ENCODE data around the gene HDAC9.

GRCh38 chr7:18671176-18671575, 175.6 kb downstream of the HDAC9 start:
- TF ChIP-seq CTCF (IDR thresholded peaks at IDR 0.05; ENCODE audit: low read depth, low read length, poor library complexity, severe bottlenecking) (no peak), EZH2phosphoT487 (IDR thresholded peaks at IDR 0.05; ENCODE audit: borderline replicate concordance, low read length) (no peak)

Measured in DOHH2 (cell line).